A673 (cell line): ENCODE measurements around the gene HES5. TPM values are rescaled to one million over a fixed set of nuclear protein-coding genes. Genes with fewer than 3 reads are reported as not detected.

ENCODE experiments used
- BruUV-seq: library from RNA; stranded (reverse); fragments of 400-500 nt; replicated peaks from 2 replicates; lab custom pipeline; 2021; lab: Mats Ljungman, UMichigan
- CTCF ChIA-PET: fragments of 300-600 bp; sonication (Branson Sonifier 250); formaldehyde crosslinking; loops from one replicate; lab custom pipeline; 2022; ENCODE audit warnings: antibody characterized with exemption; lab: Charles Lee
- POLR2A ChIA-PET: fragments of 300-600 bp; sonication (Branson Sonifier 250); formaldehyde crosslinking; loops from one replicate; lab custom pipeline; 2022; ENCODE audit warnings: antibody characterized with exemption; ENCODE audit not compliant: low non-redundant PET; lab: Charles Lee
- DNase-seq: peaks from one replicate; pipeline ENCODE4 v3.0.0-alpha.2; 2015; ENCODE audit warnings: low spot score
- H3K27ac ChIP-seq: fragments of 200-600 bp; sonication (generic); 2 replicates; pipeline ENCODE4 v1.5.1; 2016; ENCODE audit warnings: mixed run types, low read depth, mild to moderate bottlenecking, mixed read lengths, antibody characterized with exemption, low read length; ENCODE audit not compliant: poor library complexity, severe bottlenecking
- H3K27me3 ChIP-seq: fragments of 200-600 bp; sonication (generic); replicated peaks from 2 replicates; pipeline ENCODE4 v1.6.1; 2017; ENCODE audit warnings: mixed run types, low read depth, mild to moderate bottlenecking, mixed read lengths, antibody characterized with exemption, low read length; ENCODE audit not compliant: insufficient read depth, poor library complexity
- H3K36me3 ChIP-seq: fragments of 200-600 bp; sonication (generic); 2 replicates; pipeline ENCODE4 v1.6.1; 2016; ENCODE audit warnings: mixed run types, mild to moderate bottlenecking, mixed read lengths, antibody characterized with exemption, low read length; ENCODE audit not compliant: insufficient read depth, poor library complexity, severe bottlenecking
- H3K4me1 ChIP-seq: fragments of 200-600 bp; sonication (generic); 2 replicates; pipeline ENCODE4 v1.6.1; 2017; ENCODE audit warnings: mixed run types, mild to moderate bottlenecking, mixed read lengths, antibody characterized with exemption, low read length; ENCODE audit not compliant: insufficient read depth, poor library complexity, severe bottlenecking
- H3K4me3 ChIP-seq: fragments of 200-600 bp; sonication (generic); 2 replicates; pipeline ENCODE4 v1.5.1; 2016; ENCODE audit warnings: low read depth, mixed run types, mild to moderate bottlenecking, mixed read lengths, low read length; ENCODE audit not compliant: poor library complexity, severe bottlenecking
- H3K9me3 ChIP-seq: fragments of 200-600 bp; sonication (generic); 2 replicates; pipeline ENCODE4 v1.6.1; 2016; ENCODE audit warnings: mixed run types, low read depth, mild to moderate bottlenecking, mixed read lengths, antibody characterized with exemption, low read length; ENCODE audit not compliant: poor library complexity, severe bottlenecking
- EZH2 ChIP-seq: fragments of 200-600 bp; sonication (generic); IDR thresholded peaks from 2 replicates; pipeline ENCODE4 v1.6.1; 2017; ENCODE audit warnings: borderline replicate concordance, low read depth, mild to moderate bottlenecking, mixed read lengths, antibody characterized with exemption, low read length; ENCODE audit not compliant: poor library complexity, severe bottlenecking
- intact Hi-C: fragments of 100-400 bp; cut with micrococcal nuclease; formaldehyde crosslinking; loops from one replicate; pipeline ENCODE4 v1.10.0; 2022; ENCODE audit not compliant: unreplicated experiment
- total RNA-seq: library from RNA; stranded (reverse); gene quantifications from 2 replicates; pipeline ENCODE4 v1.2.3, GENCODE V29; 2021
- TF ChIP-seq, protein P1 (sequence below): fragments of 300-800, 200-600 bp; sonication (generic); conservative IDR thresholded peaks from 2 replicates; pipeline ENCODE4 v1.5.1; 2017; ENCODE audit warnings: low read depth, mild to moderate bottlenecking, antibody characterized with exemption, low read length, moderate library complexity, mixed read lengths

HES5 gene
- total RNA-seq, 1 experiment from 2014 or later = not detected

GRCh38 chr1:2499260-2499659, 30.8 kb downstream of the HES5 start:
- ChIA-PET CTCF (no interaction called here), POLR2A (no interaction called here)
- Histone ChIP-seq H3K27ac (no peak overlapping the region), H3K36me3 (no peaks in the 10 kb centered on the region), H3K27me3 (no peaks in the 10 kb centered on the region), H3K4me3 (no peak overlapping the region), H3K4me1 (no peaks in the 10 kb centered on the region), H3K9me3 (no peaks in the 10 kb centered on the region)
- no TSS peak for BruUV-seq
- intact Hi-C loops = no loop called here
- TF ChIP-seq EZH2 = no peak
- TF ChIP-seq, protein P1, sequence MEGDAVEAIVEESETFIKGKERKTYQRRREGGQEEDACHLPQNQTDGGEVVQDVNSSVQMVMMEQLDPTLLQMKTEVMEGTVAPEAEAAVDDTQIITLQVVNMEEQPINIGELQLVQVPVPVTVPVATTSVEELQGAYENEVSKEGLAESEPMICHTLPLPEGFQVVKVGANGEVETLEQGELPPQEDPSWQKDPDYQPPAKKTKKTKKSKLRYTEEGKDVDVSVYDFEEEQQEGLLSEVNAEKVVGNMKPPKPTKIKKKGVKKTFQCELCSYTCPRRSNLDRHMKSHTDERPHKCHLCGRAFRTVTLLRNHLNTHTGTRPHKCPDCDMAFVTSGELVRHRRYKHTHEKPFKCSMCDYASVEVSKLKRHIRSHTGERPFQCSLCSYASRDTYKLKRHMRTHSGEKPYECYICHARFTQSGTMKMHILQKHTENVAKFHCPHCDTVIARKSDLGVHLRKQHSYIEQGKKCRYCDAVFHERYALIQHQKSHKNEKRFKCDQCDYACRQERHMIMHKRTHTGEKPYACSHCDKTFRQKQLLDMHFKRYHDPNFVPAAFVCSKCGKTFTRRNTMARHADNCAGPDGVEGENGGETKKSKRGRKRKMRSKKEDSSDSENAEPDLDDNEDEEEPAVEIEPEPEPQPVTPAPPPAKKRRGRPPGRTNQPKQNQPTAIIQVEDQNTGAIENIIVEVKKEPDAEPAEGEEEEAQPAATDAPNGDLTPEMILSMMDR = no peak
- no peak for DNase-seq

- no peak for DNase-seq
- no peaks in the 10 kb centered on the region for H3K36me3 ChIP-seq
- no peaks in the 10 kb centered on the region for H3K4me1 ChIP-seq
- no TSS peak for BruUV-seq
- intact Hi-C loops = no loop called here
- no peaks in the 10 kb centered on the region for H3K27me3 ChIP-seq
- H3K27ac ChIP-seq = no peak overlapping the region
- CTCF ChIA-PET = no interaction called here
- no peak overlapping the region for H3K4me3 ChIP-seq
- TF ChIP-seq, protein P1 = no peak
- TF ChIP-seq EZH2 = no peak
- no peaks in the 10 kb centered on the region for H3K9me3 ChIP-seq
- POLR2A ChIA-PET = no interaction called here
Observed at GRCh38 chr1:2498648-2499047, 31.4 kb downstream of the HES5 start.

- ChIA-PET CTCF (no interaction called here), POLR2A (no interaction called here)
- H3K36me3 ChIP-seq = no peaks in the 10 kb centered on the region
- intact Hi-C loops = no loop called here
- BruUV-seq = no TSS peak
- H3K4me1 ChIP-seq = no peaks in the 10 kb centered on the region
- H3K4me3 ChIP-seq = no peak overlapping the region
- no peaks in the 10 kb centered on the region for H3K9me3 ChIP-seq
- no peak overlapping the region for H3K27ac ChIP-seq
- DNase-seq = no peak
- no peaks in the 10 kb centered on the region for H3K27me3 ChIP-seq
- no peak for TF ChIP-seq EZH2
- TF ChIP-seq, protein P1 = no peak
Observed at GRCh38 chr1:2497891-2498290, 32.2 kb downstream of the HES5 start.
